ENCODE data around the gene RCAN2.

DNA sequence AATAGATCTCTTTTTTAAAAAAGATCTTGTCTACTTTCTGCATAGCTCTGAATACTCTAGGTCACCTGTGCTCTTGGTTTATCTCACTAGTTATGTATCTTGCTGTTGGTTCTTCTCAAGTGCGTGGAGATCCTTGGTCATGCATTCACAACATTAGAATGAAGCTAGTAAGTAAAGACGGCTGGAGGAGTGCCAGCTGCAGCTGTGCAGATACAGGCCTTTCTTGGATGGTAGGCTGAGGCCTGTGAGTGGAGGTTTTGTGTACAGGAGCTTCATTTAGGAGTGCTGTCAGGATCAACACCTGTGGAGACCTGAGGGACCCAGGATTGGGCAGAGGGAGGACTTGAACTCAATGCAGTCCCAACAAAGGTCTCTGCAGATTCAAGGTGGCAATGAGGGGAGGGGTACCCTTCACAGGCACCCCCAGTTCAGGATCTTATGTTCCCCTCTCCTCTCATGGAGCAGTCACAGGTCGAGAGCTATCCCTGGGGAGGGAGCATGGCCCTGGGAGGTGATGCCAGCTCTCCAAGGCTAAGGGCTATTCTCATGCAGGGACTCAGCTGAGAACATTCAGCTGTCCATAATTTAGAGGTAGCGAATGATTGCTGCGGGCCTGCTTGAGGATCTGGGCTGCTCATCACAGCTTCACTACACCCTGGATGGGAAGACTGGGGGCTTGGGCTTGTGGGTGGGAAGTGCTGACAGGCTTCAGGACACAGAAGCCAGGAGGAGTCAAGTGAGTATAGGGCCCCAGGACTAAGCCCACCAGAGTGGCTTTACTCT lies 221.6 kb downstream of the RCAN2 start:
- TF ChIP-seq TAF1 (IDR thresholded peaks at IDR 0.05; ENCODE audit: borderline replicate concordance, insufficient read depth, low read length): no peak
- TF ChIP-seq, protein P1, sequence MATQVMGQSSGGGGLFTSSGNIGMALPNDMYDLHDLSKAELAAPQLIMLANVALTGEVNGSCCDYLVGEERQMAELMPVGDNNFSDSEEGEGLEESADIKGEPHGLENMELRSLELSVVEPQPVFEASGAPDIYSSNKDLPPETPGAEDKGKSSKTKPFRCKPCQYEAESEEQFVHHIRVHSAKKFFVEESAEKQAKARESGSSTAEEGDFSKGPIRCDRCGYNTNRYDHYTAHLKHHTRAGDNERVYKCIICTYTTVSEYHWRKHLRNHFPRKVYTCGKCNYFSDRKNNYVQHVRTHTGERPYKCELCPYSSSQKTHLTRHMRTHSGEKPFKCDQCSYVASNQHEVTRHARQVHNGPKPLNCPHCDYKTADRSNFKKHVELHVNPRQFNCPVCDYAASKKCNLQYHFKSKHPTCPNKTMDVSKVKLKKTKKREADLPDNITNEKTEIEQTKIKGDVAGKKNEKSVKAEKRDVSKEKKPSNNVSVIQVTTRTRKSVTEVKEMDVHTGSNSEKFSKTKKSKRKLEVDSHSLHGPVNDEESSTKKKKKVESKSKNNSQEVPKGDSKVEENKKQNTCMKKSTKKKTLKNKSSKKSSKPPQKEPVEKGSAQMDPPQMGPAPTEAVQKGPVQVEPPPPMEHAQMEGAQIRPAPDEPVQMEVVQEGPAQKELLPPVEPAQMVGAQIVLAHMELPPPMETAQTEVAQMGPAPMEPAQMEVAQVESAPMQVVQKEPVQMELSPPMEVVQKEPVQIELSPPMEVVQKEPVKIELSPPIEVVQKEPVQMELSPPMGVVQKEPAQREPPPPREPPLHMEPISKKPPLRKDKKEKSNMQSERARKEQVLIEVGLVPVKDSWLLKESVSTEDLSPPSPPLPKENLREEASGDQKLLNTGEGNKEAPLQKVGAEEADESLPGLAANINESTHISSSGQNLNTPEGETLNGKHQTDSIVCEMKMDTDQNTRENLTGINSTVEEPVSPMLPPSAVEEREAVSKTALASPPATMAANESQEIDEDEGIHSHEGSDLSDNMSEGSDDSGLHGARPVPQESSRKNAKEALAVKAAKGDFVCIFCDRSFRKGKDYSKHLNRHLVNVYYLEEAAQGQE (IDR thresholded peaks at IDR 0.05; ENCODE audit: insufficient read depth in 1 of 2, low read depth in 2 of 2, low read length in 2 of 2): no peak
- TF ChIP-seq SIN3A (IDR thresholded peaks at IDR 0.05; ENCODE audit: borderline replicate concordance, insufficient read depth, low read length): no peak

Data from PFSK-1 (cell line).